ENCODE measurements around the gene PLD3. TPM values are rescaled to one million over a fixed set of nuclear protein-coding genes. Genes with fewer than 3 reads are reported as not detected.

PLD3 gene
- polyA plus RNA-seq, 1 donor, result 272 TPM

GRCh38 chr19:40370997-40371801 lies 22.7 kb downstream of the PLD3 start:
- H3K4me1 ChIP-seq (ENCODE audit: control insufficient read depth, insufficient read depth, low read length), result peaks cover 16% of the 10 kb centered on the region
- H3K36me3 ChIP-seq (ENCODE audit: control insufficient read depth, insufficient read depth, low read length), result peaks cover 70% of the 10 kb centered on the region
- peak overlapping the region; percentile 56 for H3K27ac ChIP-seq (ENCODE audit: low read length)
- H3K27me3 ChIP-seq (ENCODE audit: control insufficient read depth, insufficient read depth, low read length), result no peaks in the 10 kb centered on the region
- no peak overlapping the region for H3K4me3 ChIP-seq (ENCODE audit: low read length)
- WGBS (ENCODE audit: insufficient coverage, low lambda C conversion rate), result no CpG with 5 or more reads among the region's 7 CpGs
- H3K9me3 ChIP-seq (ENCODE audit: control insufficient read depth, low read depth, low read length), result no peaks in the 10 kb centered on the region
- peak in 1 of 2 donors; percentile 40 for DNase-seq

DNA sequence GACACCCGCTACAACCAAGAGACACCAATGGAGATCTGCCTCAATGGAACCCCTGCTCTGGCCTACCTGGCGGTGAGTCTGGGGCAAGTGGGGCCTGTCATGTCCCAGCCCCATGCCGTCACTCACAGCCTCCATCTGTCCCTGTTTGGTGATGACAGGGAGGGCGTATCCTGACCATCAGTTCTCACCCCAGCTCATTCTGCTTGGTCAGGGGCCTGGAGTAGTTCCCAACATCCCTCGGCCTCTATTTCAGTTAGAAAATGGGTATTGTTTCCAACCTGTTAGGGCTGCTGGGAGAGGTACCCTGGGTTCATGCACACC lies 23.3 kb downstream of the PLD3 start:
- WGBS (ENCODE audit: insufficient coverage, low lambda C conversion rate), result no CpG with 5 or more reads among the region's 5 CpGs

GRCh38 chr19:40374084-40374483 lies 25.6 kb downstream of the PLD3 start:
- Histone ChIP-seq H3K36me3 (ENCODE audit: control insufficient read depth, insufficient read depth, low read length) (peaks cover 72% of the 10 kb centered on the region), H3K9me3 (ENCODE audit: control insufficient read depth, low read depth, low read length) (no peaks in the 10 kb centered on the region)
- WGBS (ENCODE audit: insufficient coverage, low lambda C conversion rate), result no CpG with 5 or more reads among the region's 7 CpGs

More for the DNA sequence above, 23.3 kb downstream of the PLD3 start:
- Histone ChIP-seq H3K27ac (ENCODE audit: low read length) (no peak overlapping the region), H3K4me3 (ENCODE audit: low read length) (no peak overlapping the region), H3K27me3 (ENCODE audit: control insufficient read depth, insufficient read depth, low read length) (no peaks in the 10 kb centered on the region), H3K36me3 (ENCODE audit: control insufficient read depth, insufficient read depth, low read length) (peaks cover 73% of the 10 kb centered on the region), H3K4me1 (ENCODE audit: control insufficient read depth, insufficient read depth, low read length) (peaks cover 11% of the 10 kb centered on the region), H3K9me3 (ENCODE audit: control insufficient read depth, low read depth, low read length) (no peaks in the 10 kb centered on the region)
- DNase-seq, result no peak

GRCh38 chr19:40376286-40376862 lies 27.9 kb downstream of the PLD3 start:
- Histone ChIP-seq H3K27me3 (ENCODE audit: control insufficient read depth, insufficient read depth, low read length) (no peaks in the 10 kb centered on the region), H3K27ac (ENCODE audit: low read length) (no peak overlapping the region), H3K4me3 (ENCODE audit: low read length) (no peak overlapping the region), H3K36me3 (ENCODE audit: control insufficient read depth, insufficient read depth, low read length) (peaks cover 60% of the 10 kb centered on the region), H3K9me3 (ENCODE audit: control insufficient read depth, low read depth, low read length) (no peaks in the 10 kb centered on the region), H3K4me1 (ENCODE audit: control insufficient read depth, insufficient read depth, low read length) (peaks cover 3% of the 10 kb centered on the region)
- DNase-seq, result no peak
- WGBS (ENCODE audit: insufficient coverage, low lambda C conversion rate), result 100% methylated on average over 1 of the region's 17 CpGs

More at GRCh38 chr19:40374084-40374483, 25.6 kb downstream of the PLD3 start:
- DNase-seq, result no peak
- H3K4me1 ChIP-seq (ENCODE audit: control insufficient read depth, insufficient read depth, low read length), result peaks cover 8% of the 10 kb centered on the region
- no peaks in the 10 kb centered on the region for H3K27me3 ChIP-seq (ENCODE audit: control insufficient read depth, insufficient read depth, low read length)
- H3K27ac ChIP-seq (ENCODE audit: low read length), result no peak overlapping the region
- no peak overlapping the region for H3K4me3 ChIP-seq (ENCODE audit: low read length)

DNA sequence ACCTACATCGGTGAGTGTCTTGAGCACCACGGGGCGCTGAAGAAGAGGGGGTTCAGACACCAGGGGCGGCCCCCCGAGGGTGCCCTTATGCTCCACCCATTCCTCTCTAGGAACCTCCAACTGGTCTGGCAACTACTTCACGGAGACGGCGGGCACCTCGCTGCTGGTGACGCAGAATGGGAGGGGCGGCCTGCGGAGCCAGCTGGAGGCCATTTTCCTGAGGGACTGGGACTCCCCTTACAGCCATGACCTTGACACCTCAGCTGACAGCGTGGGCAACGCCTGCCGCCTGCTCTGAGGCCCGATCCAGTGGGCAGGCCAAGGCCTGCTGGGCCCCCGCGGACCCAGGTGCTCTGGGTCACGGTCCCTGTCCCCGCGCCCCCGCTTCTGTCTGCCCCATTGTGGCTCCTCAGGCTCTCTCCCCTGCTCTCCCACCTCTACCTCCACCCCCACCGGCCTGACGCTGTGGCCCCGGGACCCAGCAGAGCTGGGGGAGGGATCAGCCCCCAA lies 29.4 kb downstream of the PLD3 start:
- H3K9me3 ChIP-seq (ENCODE audit: control insufficient read depth, low read depth, low read length), result no peaks in the 10 kb centered on the region
- peaks cover 45% of the 10 kb centered on the region for H3K36me3 ChIP-seq (ENCODE audit: control insufficient read depth, insufficient read depth, low read length)
- no CpG with 5 or more reads among the region's 25 CpGs for WGBS (ENCODE audit: insufficient coverage, low lambda C conversion rate)
- DNase-seq, result no peak
- H3K27ac ChIP-seq (ENCODE audit: low read length), result no peak overlapping the region
- no peak overlapping the region for H3K4me3 ChIP-seq (ENCODE audit: low read length)
- H3K4me1 ChIP-seq (ENCODE audit: control insufficient read depth, insufficient read depth, low read length), result no peaks in the 10 kb centered on the region
- H3K27me3 ChIP-seq (ENCODE audit: control insufficient read depth, insufficient read depth, low read length), result no peaks in the 10 kb centered on the region

GRCh38 chr19:40378509-40378908 lies 30.0 kb downstream of the PLD3 start:
- no peaks in the 10 kb centered on the region for H3K9me3 ChIP-seq (ENCODE audit: control insufficient read depth, low read depth, low read length)
- WGBS (ENCODE audit: insufficient coverage, low lambda C conversion rate), result no CpG with 5 or more reads among the region's 2 CpGs
- no peak overlapping the region for H3K27ac ChIP-seq (ENCODE audit: low read length)
- no peak for DNase-seq
- no peaks in the 10 kb centered on the region for H3K4me1 ChIP-seq (ENCODE audit: control insufficient read depth, insufficient read depth, low read length)
- no peak overlapping the region for H3K4me3 ChIP-seq (ENCODE audit: low read length)
- no peaks in the 10 kb centered on the region for H3K27me3 ChIP-seq (ENCODE audit: control insufficient read depth, insufficient read depth, low read length)
- H3K36me3 ChIP-seq (ENCODE audit: control insufficient read depth, insufficient read depth, low read length), result peaks cover 41% of the 10 kb centered on the region

GRCh38 chr19:40379446-40380198 lies 31.1 kb downstream of the PLD3 start:
- no peak for DNase-seq
- H3K36me3 ChIP-seq (ENCODE audit: control insufficient read depth, insufficient read depth, low read length), result peaks cover 30% of the 10 kb centered on the region
- H3K27ac ChIP-seq (ENCODE audit: low read length), result no peak overlapping the region
- H3K4me3 ChIP-seq (ENCODE audit: low read length), result no peak overlapping the region
- no peaks in the 10 kb centered on the region for H3K27me3 ChIP-seq (ENCODE audit: control insufficient read depth, insufficient read depth, low read length)
- H3K9me3 ChIP-seq (ENCODE audit: control insufficient read depth, low read depth, low read length), result no peaks in the 10 kb centered on the region
- no peaks in the 10 kb centered on the region for H3K4me1 ChIP-seq (ENCODE audit: control insufficient read depth, insufficient read depth, low read length)
- no CpG with 5 or more reads among the region's 11 CpGs for WGBS (ENCODE audit: insufficient coverage, low lambda C conversion rate)

DNA sequence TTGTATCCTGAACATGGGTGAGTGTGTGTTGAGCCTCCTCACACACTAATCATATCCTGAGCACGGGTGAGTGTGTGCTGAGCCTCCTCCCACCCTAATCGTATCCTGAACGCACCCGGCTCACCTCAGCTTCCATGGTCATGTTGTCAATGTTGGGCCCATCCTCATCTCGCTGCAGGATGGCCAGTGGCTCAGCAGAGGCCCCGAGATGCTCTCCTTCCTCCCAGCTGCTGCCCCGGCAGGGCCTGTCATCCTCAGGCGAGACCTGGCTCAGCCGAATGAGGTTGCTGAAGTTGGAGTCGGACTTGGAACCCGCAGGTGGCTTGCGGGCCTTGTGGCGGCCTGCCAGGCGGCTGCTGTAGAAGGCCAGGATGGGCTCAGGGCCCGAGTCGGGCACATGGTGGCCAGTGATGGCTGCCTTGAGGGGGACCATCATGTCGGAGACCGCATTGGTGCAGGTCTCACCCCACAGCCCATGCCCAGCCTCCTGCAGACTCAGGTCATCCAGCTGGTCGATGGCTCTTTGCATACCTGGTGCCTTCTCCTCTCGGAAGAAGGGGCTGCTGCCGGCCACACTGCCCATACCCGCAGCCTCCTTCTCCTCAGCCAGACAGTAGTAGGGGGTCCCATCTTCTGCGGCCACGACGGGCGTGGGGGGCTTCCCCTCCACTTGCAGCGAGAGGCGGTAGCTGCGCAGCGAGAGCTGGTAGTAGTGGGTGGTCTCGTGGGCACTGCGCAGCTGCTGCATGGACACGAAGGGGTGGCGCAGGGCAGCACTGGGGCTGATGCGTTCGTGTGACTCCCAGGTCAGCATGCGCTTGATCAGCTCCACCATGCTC lies 31.9 kb downstream of the PLD3 start:
- H3K36me3 ChIP-seq (ENCODE audit: control insufficient read depth, insufficient read depth, low read length), result peaks cover 29% of the 10 kb centered on the region

DNA sequence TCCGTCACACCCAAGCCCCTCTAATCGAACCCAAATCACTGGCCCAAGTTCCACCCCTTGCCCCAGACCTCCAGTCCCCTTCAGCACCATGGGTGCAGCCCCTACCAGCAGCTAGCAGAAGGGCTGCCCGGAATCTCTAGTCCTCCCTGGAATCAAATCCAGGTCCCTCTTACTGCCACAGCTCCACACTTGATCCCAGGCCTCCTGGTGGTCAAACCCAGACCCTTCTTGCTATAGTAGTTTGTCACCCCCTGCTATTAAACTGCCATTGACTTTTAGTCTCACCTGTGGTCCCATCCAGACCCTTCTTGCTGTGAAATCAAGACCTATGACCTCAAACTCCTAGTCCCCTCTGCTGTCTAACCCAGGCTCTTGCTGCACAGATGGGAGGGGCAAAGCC lies 32.8 kb downstream of the PLD3 start:
- Histone ChIP-seq H3K27ac (ENCODE audit: low read length) (no peak overlapping the region), H3K9me3 (ENCODE audit: control insufficient read depth, low read depth, low read length) (no peaks in the 10 kb centered on the region), H3K36me3 (ENCODE audit: control insufficient read depth, insufficient read depth, low read length) (peaks cover 26% of the 10 kb centered on the region), H3K4me1 (ENCODE audit: control insufficient read depth, insufficient read depth, low read length) (no peaks in the 10 kb centered on the region), H3K4me3 (ENCODE audit: low read length) (no peak overlapping the region), H3K27me3 (ENCODE audit: control insufficient read depth, insufficient read depth, low read length) (no peaks in the 10 kb centered on the region)
- no CpG with 5 or more reads among the region's 3 CpGs for WGBS (ENCODE audit: insufficient coverage, low lambda C conversion rate)
- DNase-seq, result no peak

More for the DNA sequence above, 31.9 kb downstream of the PLD3 start:
- Histone ChIP-seq H3K4me3 (ENCODE audit: low read length) (no peak overlapping the region), H3K4me1 (ENCODE audit: control insufficient read depth, insufficient read depth, low read length) (no peaks in the 10 kb centered on the region), H3K27me3 (ENCODE audit: control insufficient read depth, insufficient read depth, low read length) (no peaks in the 10 kb centered on the region), H3K27ac (ENCODE audit: low read length) (no peak overlapping the region), H3K9me3 (ENCODE audit: control insufficient read depth, low read depth, low read length) (no peaks in the 10 kb centered on the region)
- WGBS (ENCODE audit: insufficient coverage, low lambda C conversion rate), result no CpG with 5 or more reads among the region's 37 CpGs
- DNase-seq, result no peak

Data from large intestine (tissue), 3 donors.